ENCODE data around the gene RBM33. TPM values are rescaled to one million over a fixed set of nuclear protein-coding genes. Genes with fewer than 3 reads are reported as not detected.

The RBM33 gene
- total RNA-seq, 1 donor from 2014 or later: 21.8 TPM

DNA sequence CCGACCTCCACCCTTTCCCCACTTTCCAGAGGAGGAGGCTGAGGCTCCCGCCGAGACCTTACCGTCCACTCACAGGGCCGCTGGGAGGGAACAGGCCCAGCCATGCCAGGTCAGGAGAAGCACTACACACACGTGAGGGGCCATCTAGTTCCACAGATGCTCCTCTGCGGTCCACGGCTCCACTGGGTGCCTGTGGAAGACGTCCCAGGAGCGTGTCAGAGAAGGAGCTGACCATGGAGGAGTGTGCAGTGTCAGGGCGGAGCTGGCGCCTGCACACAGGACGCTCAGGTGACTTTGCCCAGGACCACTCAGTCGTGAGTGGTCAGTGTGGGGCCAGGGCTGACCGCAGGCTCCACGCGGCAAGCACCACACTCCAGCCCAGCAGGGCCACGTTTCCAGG lies 175.8 kb downstream of the RBM33 start:
- no peak for DNase-seq (ENCODE audit: low read depth, low spot score)

DNA sequence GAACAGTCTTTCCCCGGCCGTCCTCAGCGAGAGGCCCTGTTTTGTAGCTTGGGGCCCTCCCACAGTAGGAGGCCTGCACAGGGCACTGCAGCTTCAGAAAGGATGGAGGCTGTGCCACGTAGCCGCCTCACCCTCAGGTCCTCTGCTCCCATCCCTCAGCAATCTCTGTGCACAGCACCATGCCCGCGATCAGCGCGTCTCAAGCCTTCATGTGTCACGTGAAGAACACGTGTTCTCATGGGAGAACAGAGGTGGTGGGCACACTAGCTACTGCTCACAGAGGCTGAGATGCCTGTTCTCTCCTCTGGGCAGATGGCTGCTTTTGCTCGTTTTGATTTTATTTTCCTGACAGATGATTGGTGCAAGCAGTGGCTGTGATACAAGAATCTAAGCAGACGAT lies 176.3 kb downstream of the RBM33 start:
- no peak for DNase-seq (ENCODE audit: low read depth, low spot score)

DNA sequence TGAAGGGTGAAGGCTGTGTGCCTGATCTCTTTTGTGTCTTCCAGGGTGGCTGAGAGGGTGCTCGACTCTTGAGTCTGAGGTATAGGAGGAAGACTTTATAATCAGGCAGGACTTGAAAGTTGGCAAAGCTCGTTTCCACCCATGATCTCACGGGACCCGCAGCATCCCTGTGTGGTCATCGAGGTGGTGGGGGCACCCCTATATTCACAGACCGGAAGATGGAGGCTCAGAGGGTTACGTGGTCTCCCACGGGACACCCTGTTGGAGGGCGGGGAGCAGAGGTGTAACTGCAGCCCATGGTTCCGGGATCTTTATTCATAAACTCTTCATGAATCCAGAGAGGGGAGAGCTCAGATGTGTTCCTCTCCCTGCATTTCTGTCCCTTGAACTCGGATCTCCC lies 177.4 kb downstream of the RBM33 start:
- no peak for DNase-seq (ENCODE audit: low read depth, low spot score)

DNA sequence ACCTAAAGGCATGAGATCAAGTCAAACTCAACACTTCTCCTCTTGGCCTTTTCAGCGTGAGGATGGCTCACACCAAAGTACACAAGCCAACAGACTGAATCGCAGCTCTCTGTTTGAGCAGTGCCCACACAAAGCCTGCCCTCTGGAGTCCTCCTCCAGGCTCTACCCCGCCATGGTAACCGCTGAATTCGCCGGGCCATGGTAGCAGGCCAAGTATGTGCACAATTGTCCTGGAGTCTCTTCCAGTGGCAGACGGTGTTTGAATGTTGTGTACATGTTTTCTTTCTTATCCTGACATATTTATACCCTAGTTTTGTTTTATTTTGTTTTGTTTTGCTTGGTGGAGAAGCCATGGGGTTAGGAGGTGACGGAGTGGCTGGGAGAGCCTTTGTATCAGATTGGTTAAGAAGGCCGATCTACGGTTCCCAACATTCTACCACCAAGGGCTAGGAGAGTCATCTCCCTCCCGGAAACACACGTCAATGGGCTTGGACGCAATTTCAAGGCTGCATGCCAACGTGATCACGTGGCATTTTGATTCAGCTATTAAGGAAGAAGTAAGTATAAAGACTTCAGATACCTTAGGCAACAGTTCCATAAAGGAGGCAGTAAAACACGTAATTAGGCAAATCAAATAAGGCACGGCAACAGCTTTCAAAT lies 179.9 kb downstream of the RBM33 start:
- peak; percentile 65 for DNase-seq (ENCODE audit: low read depth, low spot score)

GRCh38 chr7:155825336-155825735 lies 180.9 kb downstream of the RBM33 start:
- DNase-seq (ENCODE audit: low read depth, low spot score): no peak

DNA sequence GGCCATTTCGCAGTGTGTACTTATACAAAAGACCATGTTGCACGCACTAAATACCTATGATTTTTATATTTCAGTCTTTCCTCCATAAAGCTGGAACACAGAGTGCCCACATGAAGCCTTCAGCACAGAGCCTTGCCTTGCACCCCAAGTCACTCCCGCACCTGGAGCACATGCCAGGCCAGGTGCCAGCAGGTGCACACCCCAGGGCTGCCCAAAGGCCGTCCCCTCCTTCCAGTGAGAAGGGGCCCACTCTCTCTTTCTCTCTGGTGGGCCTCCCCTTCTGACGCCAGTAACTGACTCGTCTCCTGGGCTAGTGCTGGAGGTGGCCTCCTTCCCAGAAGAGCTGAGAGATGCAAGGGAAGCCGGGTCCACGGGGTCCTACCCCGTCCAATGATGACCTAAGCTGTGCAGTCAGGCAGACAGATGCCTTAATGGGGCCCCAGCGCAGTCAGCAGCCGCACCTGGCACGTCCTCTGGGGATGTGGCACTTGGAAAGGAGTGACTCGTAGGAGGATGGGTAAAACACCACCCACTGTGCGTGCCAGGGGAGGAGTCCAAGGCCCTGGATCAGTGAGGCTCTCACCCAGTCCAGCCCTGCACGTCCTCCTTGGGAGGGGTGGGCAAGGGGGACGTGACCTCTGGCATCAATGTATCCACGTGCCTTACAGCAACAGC lies 185.5 kb downstream of the RBM33 start:
- DNase-seq (ENCODE audit: low read depth, low spot score): no peak

Other genes starting within 250 kb of the RBM33 start
- 0.04 TPM in 1 of 2 replicates, not detected in the other for gene EN2, start 186.5 kb upstream of the RBM33 start, total RNA-seq
- gene CNPY1, start 98.1 kb upstream of the RBM33 start, total RNA-seq: not detected in 2 replicates
- 0.20 TPM in 1 of 2 replicates, not detected in the other for gene SHH, start 167.8 kb downstream of the RBM33 start, total RNA-seq